ENCODE measurements around the gene MUC5B.

- TF ChIP-seq CTCF (IDR thresholded peaks at IDR 0.05), result no peak
- no peak for TF ChIP-seq POLR2A (IDR thresholded peaks at IDR 0.05)
These were observed 12.0 kb downstream of the MUC5B start for GRCh38 chr11:1234771-1235305.
